HG03196 (cell line): ENCODE data around the gene SUN5.

Experiments
- ATAC-seq: cut with Tn5 transposase; IDR thresholded peaks from one replicate; pipeline ENCODE4 v1.9.1; 2021; ENCODE audit not compliant: unreplicated experiment

Gene SUN5

GRCh38 chr20:32995802-32996201, 8.4 kb downstream of the SUN5 start:
- no peak for ATAC-seq

- ATAC-seq, result no peak
These were observed 10.7 kb downstream of the SUN5 start for GRCh38 chr20:32993496-32994050.

GRCh38 chr20:32991792-32992641, 12.2 kb downstream of the SUN5 start:
- no peak for ATAC-seq

GRCh38 chr20:32991383-32991782, 12.8 kb downstream of the SUN5 start:
- no peak for ATAC-seq

- no peak for ATAC-seq
These were observed 13.8 kb downstream of the SUN5 start for GRCh38 chr20:32990426-32990825.

- ATAC-seq, result no peak
These were observed 14.5 kb downstream of the SUN5 start for GRCh38 chr20:32989507-32990283.

GRCh38 chr20:32988008-32988407, 16.2 kb downstream of the SUN5 start:
- ATAC-seq, result no peak

- no peak for ATAC-seq
These were observed 17.0 kb downstream of the SUN5 start for GRCh38 chr20:32987044-32987825.

- ATAC-seq, result no peak
These were observed 17.8 kb downstream of the SUN5 start for GRCh38 chr20:32986331-32986966.

- ATAC-seq, result no peak
These were observed 18.6 kb downstream of the SUN5 start for GRCh38 chr20:32985596-32985995.

- no peak for ATAC-seq
These were observed 19.4 kb downstream of the SUN5 start for GRCh38 chr20:32984631-32985354.

- no peak for ATAC-seq
These were observed 20.0 kb downstream of the SUN5 start for GRCh38 chr20:32984196-32984595.

- ATAC-seq, result no peak
These were observed 20.6 kb downstream of the SUN5 start for GRCh38 chr20:32983459-32984112.

GRCh38 chr20:32982617-32983458, 21.4 kb downstream of the SUN5 start:
- no peak for ATAC-seq

GRCh38 chr20:32980990-32981389, 23.2 kb downstream of the SUN5 start:
- no peak for ATAC-seq

- ATAC-seq, result no peak
These were observed 23.9 kb downstream of the SUN5 start for GRCh38 chr20:32980131-32980941.

- no peak for ATAC-seq
These were observed 24.8 kb downstream of the SUN5 start for GRCh38 chr20:32979201-32979998.
